K562 (cell line): ENCODE data around the gene MYO1D. TPM values are rescaled to one million over a fixed set of nuclear protein-coding genes. Genes with fewer than 3 reads are reported as not detected.

Experiments used
- ATF6 ChIP-seq: sonication (generic); formaldehyde crosslinking; IDR thresholded peaks from 2 replicates; pipeline ENCODE4 v1.4.0; 2020; ENCODE audit warnings: mild to moderate bottlenecking, missing genetic modification reagents
- CREB1 ChIP-seq, 2 experiments: sonication (generic) in 1 of 2; formaldehyde crosslinking in 1 of 2; IDR thresholded peaks; 2 replicates each; pipeline versions ENCODE4 v1.6.1 to v1.8.0; 2012 to 2022; ENCODE audit warnings: inconsistent platforms in 1 of 2, mild to moderate bottlenecking in 1 of 2, missing genetic modification reagents in 1 of 2, moderate library complexity in 1 of 2
- DLX4 ChIP-seq: fragments of 250-450 bp; sonication (Bioruptor Pico); IDR thresholded peaks from 2 replicates; pipeline ENCODE4 v1.6.1; 2021; ENCODE audit warnings: mild to moderate bottlenecking
- E4F1 ChIP-seq: fragments of 250-450 bp; sonication (Bioruptor Pico); IDR thresholded peaks from 2 replicates; pipeline ENCODE4 v1.5.0; 2021; ENCODE audit warnings: mild to moderate bottlenecking, borderline replicate concordance
- EGR1 ChIP-seq: fragments of 450-650 bp; conservative IDR thresholded peaks from 2 replicates; pipeline ENCODE4 v1.6.1; 2017; ENCODE audit warnings: mild to moderate bottlenecking
- HMBOX1 ChIP-seq: sonication (generic); IDR thresholded peaks from 2 replicates; pipeline ENCODE4 v1.6.1; 2016
- MYNN ChIP-seq, 2 experiments: sonication (generic); formaldehyde crosslinking in 1 of 2; IDR thresholded peaks; 2 replicates each; pipeline versions ENCODE4 v1.5.0 to v1.6.1; 2016 to 2020; ENCODE audit warnings: antibody characterized with exemption in 1 of 2, missing genetic modification reagents in 1 of 2
- SAFB ChIP-seq: fragments of 200-400 bp; formaldehyde crosslinking; IDR thresholded peaks from 2 replicates; pipeline ENCODE4 v1.6.1; 2017; ENCODE audit warnings: low read depth, low read length, borderline replicate concordance
- SAP30 ChIP-seq: fragments of 200-600 bp; sonication (generic); IDR thresholded peaks from 2 replicates; pipeline ENCODE4 v1.6.1; 2012; ENCODE audit warnings: borderline replicate concordance, low read depth, mild to moderate bottlenecking, moderate library complexity, low read length, control low read depth, inconsistent platforms; ENCODE audit not compliant: insufficient read depth, poor library complexity, severe bottlenecking
- SIX5 ChIP-seq, 2 experiments: IDR thresholded peaks; 2 replicates each; pipeline ENCODE4 v1.6.1; 2011; ENCODE audit warnings: low read length in 2 of 2, borderline replicate concordance in 1 of 2, low read depth in 1 of 2, mild to moderate bottlenecking in 1 of 2, moderate library complexity in 1 of 2; ENCODE audit not compliant: insufficient read depth in 1 of 2
- SMAD4 ChIP-seq: fragments of 250-450 bp; sonication (Bioruptor Pico); conservative IDR thresholded peaks from 2 replicates; pipeline ENCODE4 v1.8.0; 2021; ENCODE audit warnings: inconsistent platforms, mild to moderate bottlenecking, moderate library complexity
- SOX6 ChIP-seq: fragments of 450-650 bp; IDR thresholded peaks from 2 replicates; pipeline ENCODE4 v1.6.1; 2014; ENCODE audit warnings: mild to moderate bottlenecking
- ZNF133 ChIP-seq: fragments of 250-450 bp; sonication (Bioruptor Pico); IDR thresholded peaks from 2 replicates; pipeline ENCODE4 v1.4.0; 2020; ENCODE audit warnings: mild to moderate bottlenecking
- ZNF184 ChIP-seq: sonication (generic); formaldehyde crosslinking; IDR thresholded peaks from 2 replicates; pipeline ENCODE4 v1.5.0; 2020; ENCODE audit warnings: missing genetic modification reagents
- ZNF644 ChIP-seq: fragments of 200-800 bp; sonication (Bioruptor generic); IDR thresholded peaks from 2 replicates; pipeline ENCODE4 v1.6.1; 2016; ENCODE audit warnings: low read depth, missing genetic modification characterization, missing compliant biosample characterization
- polyA plus RNA-seq, 8 experiments: library from polyadenylated mRNA; depleted of rRNA in 4 of 8; stranded (reverse) in 5 of 8; unstranded in 3 of 8; fragments of >200 nt; fragmentation: Nextera tagmentation in 2 of 8; fragmentation: Illumina TruSeq in 1 of 8; extraction: Ambion mirVana in 2 of 8; extraction: Trizol in 1 of 8; gene quantifications; 2 replicates each; pipeline versions ENCODE4 v1.2.1 to v1.2.3, GENCODE V29; 2011 to 2014; ENCODE audit warnings: inconsistent platforms in 1 of 8, missing spikeins in 1 of 8
- total RNA-seq, 7 experiments: library from RNA; depleted of rRNA in 6 of 7; stranded (reverse); fragments of >200 nt in 6 of 7; fragmentation: Illumina TruSeq in 2 of 7; extraction: Trizol in 2 of 7; gene quantifications; 2 replicates each; pipeline versions ENCODE4 v1.2.1 to v1.2.3, GENCODE V29; 2011 to 2021; ENCODE audit warnings: low replicate concordance in 1 of 7
- TF ChIP-seq, protein P1 (sequence below): sonication (generic); formaldehyde crosslinking; IDR thresholded peaks from 2 replicates; pipeline ENCODE4 v1.8.0; 2023; ENCODE audit warnings: mild to moderate bottlenecking, missing genetic modification reagents

Gene MYO1D
- total and polyA plus RNA-seq, 9 of the 15 experiments (the other 6 are each of a cell fraction or from before 2014, with no cell fraction given): 2.1 to 71.2 (median 45.4) TPM

- no peak for TF ChIP-seq SIX5 (IDR thresholded peaks at IDR 0.05; ENCODE audit: borderline replicate concordance in 1 of 2, insufficient read depth in 1 of 2, low read depth in 1 of 2, low read length in 2 of 2)
- peak; percentile 63 for TF ChIP-seq SMAD4 (CRISPR knock-in tag)
- TF ChIP-seq, protein P1, sequence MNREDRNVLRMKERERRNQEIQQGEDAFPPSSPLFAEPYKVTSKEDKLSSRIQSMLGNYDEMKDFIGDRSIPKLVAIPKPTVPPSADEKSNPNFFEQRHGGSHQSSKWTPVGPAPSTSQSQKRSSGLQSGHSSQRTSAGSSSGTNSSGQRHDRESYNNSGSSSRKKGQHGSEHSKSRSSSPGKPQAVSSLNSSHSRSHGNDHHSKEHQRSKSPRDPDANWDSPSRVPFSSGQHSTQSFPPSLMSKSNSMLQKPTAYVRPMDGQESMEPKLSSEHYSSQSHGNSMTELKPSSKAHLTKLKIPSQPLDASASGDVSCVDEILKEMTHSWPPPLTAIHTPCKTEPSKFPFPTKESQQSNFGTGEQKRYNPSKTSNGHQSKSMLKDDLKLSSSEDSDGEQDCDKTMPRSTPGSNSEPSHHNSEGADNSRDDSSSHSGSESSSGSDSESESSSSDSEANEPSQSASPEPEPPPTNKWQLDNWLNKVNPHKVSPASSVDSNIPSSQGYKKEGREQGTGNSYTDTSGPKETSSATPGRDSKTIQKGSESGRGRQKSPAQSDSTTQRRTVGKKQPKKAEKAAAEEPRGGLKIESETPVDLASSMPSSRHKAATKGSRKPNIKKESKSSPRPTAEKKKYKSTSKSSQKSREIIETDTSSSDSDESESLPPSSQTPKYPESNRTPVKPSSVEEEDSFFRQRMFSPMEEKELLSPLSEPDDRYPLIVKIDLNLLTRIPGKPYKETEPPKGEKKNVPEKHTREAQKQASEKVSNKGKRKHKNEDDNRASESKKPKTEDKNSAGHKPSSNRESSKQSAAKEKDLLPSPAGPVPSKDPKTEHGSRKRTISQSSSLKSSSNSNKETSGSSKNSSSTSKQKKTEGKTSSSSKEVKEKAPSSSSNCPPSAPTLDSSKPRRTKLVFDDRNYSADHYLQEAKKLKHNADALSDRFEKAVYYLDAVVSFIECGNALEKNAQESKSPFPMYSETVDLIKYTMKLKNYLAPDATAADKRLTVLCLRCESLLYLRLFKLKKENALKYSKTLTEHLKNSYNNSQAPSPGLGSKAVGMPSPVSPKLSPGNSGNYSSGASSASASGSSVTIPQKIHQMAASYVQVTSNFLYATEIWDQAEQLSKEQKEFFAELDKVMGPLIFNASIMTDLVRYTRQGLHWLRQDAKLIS: no peak
- TF ChIP-seq ZNF184 (CRISPR knock-in tag): no peak
- no peak for TF ChIP-seq DLX4 (CRISPR knock-in tag)
- TF ChIP-seq ZNF644: peak; percentile 86
- TF ChIP-seq SAP30: peak; percentile 74
- TF ChIP-seq MYNN (IDR thresholded peaks at IDR 0.05): no peak
- no peak for TF ChIP-seq MYNN (CRISPR knock-in tag; IDR thresholded peaks at IDR 0.05)
- TF ChIP-seq E4F1 (CRISPR knock-in tag): no peak
- peak; percentile 68 for TF ChIP-seq EGR1
- no peak for TF ChIP-seq ATF6 (CRISPR knock-in tag)
- TF ChIP-seq SOX6: peak; percentile 37; the same call in 1 of the 2 replicates
- TF ChIP-seq CREB1 (IDR thresholded peaks at IDR 0.05): no peak
- peak; percentile 38; the same call in 1 of the 2 replicates for TF ChIP-seq CREB1 (CRISPR knock-in tag; IDR thresholded peaks at IDR 0.05)
- TF ChIP-seq ZNF133 (CRISPR knock-in tag): no peak
- TF ChIP-seq HMBOX1: no peak
- TF ChIP-seq SAFB: peak; percentile 56; the same call in 1 of the 2 replicates
Measured at GRCh38 chr17:32876417-32877163, at the start of gene MYO1D (continued).
